HG02938 (cell line): Measurements from ENCODE around the gene CACNA1I.

Experiments used
- ATAC-seq: cut with Tn5 transposase; IDR thresholded peaks from one replicate; pipeline ENCODE4 v1.9.1; 2021; ENCODE audit warnings: mild to moderate bottlenecking, moderate library complexity; ENCODE audit not compliant: unreplicated experiment

Gene CACNA1I

DNA sequence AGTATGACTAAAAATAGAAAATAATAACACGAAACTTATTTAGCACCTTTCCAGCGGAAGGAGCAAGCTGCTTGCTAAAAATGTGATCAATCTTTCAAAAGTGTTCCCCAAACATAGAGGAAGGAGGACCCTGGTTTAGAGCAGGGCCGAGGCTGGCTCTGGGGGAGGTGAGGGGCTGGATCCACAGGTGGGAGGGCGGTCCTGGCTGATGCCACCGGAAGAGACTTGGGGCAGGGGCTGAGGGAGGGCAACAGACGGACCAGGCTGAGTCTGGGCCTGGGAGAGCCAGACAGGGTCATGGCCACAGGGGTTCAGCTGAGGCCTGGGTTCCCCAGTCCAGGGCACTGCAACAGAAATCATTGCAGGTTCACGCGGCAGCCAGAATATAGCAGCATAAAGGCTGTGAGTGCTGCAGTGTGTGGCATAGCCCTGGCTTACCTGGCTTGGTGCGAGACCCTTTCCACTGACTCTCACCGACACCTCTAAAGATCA is 143.3 kb downstream of the CACNA1I start:
- ATAC-seq, result no peak

DNA sequence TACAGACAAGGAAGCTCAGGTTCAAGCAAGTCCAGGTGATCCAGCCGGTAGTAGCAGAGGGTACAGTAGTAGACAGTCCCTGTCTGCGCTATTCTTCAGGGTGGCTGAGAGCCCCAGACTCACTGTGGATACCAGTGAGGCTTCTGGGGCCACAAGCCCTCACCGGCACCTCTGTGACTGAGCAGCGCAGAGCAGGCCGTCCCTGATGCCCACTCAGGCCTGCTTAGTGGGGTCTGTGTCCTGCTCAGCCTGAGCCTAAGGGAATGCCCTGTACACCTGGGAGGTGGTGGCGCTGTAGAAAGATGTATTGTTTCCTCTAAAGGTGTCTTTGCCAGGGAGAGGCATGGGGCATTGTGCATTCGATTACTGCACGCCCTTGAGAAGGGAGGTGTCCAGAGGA is 143.8 kb downstream of the CACNA1I start:
- no peak for ATAC-seq

DNA sequence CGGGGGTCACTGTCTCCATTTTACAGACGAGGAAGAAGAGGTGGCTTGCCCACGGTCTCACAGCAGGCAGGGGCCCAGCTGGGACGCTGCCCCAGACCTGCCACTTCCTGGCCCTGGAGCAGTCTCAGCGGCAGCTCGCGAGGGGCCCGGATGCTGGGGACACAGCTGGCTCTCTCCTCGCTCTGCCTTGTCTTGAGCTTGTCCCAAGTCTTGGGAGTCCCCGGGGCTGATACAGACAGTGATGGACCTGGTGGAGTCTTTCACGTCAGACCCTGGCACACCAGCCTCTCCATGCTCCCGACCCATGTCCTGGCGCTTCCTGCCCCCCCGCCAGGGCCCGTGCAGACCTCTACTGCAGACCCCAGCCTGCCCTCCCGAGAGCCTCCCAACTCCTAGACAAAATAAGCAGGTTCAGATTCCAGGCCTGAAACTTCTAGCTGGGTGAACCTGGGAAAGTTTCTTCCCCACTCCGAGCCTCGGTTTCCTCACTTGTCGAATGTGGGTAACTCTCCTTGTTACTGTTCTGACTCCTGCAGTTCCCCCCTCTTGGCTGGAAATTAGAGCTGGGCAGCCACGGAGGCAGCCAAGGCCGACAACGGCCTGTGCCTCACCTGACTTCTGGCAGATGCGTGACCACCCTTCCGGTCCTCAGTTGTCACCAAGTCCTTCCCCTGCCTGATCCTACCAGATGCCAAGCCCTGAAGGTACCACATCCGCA is 145.4 kb downstream of the CACNA1I start:
- no peak for ATAC-seq

DNA sequence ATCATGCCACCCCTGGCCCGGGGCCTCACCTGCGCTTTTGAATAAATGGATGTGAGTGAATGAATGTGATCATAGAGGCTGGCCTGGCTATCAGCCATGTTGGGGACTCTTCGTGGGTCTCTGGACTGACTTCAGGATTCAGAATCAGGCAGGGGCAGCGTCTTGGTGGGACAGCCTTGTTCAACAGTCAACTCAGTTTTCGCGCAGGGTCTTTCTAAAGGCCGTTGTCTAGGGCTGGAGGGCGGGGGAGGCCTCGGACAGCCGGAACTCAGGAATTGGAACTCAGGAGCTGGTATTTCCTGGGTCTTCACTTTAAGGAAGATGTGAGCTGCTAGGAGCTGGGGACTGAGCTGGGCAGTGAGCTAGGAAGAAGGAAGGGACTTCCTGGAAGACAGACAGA is 146.0 kb downstream of the CACNA1I start:
- no peak for ATAC-seq

DNA sequence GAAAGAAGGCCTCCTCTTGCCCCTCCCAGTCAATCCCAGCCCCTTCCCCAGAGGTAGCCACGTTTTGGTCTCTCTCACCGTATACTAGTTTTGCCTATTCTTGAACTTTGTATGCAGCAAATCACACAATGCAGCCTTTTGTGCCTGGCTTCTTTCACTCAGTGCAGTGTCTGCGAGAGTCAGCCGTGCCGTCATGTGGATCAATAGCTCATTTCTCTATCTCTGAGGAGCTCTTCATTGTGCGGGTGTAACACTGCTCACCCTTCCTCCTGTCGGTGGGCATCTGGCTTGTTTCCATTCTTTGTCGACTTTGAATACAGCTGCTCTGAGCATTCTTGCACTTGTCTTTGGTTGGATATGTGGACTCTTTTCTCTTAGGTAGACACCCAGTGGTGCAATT is 146.5 kb downstream of the CACNA1I start:
- no peak for ATAC-seq

DNA sequence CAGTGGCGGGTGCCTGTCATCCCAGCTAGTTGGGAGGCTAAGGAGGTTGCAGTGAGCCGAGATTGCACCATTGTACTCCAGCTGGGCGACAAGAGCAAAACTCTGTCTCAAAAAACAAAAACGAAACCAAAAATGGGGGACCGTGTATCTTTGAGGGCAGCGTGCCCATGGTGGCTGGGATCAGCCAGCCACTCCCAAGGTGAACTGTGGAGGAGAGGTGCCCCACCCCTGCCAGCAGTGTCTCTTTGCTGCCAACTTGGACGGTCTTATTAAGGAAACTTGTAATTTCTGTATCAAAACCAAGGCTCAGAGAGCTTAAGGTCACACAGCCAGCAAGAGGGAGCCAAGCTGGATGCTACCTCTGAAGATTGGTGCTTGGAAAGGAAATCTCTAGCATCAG is 147.7 kb downstream of the CACNA1I start:
- no peak for ATAC-seq

DNA sequence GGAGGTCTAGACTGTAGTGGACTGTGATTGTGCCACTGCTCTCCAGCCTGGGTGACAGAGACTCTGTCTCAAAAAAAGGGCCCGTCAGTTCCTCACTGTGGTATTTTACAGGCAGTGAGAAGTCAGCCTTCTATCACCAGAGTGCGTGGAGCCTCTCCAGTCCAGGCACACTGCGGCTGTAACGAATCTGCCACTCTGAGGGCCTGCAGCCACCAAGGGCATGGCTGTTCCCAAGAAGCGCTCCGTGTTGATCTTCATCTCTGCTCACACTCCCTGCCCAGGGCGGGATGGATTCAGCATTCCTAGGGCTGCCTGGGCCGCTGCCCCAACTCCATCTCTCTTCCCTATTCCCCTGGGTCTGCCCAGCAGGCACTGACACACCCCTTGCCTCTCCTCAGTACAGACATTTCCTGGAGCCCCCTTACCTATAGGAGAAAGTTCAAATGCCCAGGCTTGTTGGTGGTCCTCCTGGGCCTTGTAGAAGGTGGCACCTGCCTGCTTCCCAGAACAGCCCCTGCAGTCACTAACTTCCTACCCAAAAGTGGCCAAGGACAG is 148.4 kb downstream of the CACNA1I start:
- ATAC-seq, result no peak

DNA sequence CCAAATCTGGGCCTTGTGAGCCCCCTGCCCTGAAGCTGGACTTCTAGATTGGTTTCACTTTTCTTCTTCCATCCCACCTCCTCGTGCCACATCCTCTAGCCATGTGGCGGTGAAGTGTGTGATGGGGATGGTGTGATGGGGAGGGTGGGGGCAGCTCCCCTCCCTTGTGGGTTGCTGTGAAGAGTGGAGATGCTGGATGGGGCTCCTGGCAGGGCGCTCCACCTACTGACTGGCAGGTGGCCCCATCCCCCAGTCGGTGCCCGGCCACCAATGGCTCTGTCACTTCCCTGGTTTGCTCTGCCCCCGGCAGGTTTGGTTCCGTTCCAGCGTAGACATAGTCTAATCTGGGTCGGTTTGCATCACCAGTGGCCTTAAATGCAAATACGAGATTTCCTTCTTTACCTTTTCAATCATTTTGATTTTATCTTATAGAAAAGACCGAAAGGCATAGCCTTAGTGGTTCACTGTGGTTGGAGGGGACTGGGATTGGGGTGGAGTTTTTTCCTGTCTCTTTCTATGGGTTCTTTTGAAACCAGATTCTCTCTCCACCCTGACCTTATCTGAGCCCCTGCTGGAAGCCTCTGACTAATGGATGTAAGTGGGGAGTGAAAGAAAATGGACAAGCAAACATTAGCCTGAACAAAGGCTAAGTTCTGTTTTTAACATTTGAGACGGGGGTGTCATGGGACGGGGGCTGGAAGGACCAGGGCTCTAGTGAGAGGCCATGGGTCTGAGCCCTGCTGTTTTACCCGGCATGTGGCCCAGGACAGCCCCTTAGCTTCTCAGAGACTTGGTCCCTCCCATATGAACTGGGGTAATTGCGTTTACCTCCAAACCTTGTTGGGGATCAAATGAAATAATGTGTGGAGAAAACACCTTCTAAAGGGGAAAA is 149.3 kb downstream of the CACNA1I start:
- ATAC-seq, result no peak

DNA sequence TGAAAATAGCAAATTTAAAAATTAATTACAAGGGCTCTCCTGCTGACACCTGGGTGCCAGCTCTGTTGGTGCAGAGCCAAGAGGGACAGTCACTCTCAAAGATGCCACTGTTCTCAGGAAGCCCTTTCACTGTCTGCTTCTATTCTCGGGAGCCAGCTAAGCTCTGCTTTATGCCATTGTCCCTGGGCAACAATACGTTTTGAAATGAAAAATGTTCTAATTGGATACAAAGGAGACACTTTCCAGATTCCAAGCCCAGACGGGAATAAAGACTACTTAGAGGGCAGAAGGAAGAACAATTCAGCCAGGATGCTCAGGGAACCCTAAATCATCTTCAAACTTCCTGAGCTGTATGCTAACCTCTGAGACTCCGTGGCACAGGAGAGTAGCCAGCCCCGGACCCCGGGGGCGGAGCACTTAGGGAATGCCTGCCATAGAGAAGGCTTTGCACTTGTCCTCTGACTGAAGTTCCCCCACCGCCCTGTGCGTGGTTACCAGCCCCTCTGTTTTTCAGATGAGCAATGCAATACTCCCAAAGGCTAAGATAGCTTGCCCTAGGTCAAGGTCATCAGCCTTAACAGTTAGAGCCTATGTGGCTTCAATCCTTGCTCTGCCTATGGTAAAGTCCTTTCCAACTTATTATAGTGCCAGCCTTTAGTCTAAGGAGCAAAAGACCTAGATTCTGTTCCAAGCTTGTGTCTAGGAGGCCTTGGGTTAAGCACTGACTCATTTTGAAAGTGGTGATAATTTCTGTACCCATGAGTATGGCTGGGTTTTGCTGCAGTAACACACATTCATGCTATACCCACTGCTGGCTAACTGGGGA is 150.9 kb downstream of the CACNA1I start:
- ATAC-seq, result no peak

DNA sequence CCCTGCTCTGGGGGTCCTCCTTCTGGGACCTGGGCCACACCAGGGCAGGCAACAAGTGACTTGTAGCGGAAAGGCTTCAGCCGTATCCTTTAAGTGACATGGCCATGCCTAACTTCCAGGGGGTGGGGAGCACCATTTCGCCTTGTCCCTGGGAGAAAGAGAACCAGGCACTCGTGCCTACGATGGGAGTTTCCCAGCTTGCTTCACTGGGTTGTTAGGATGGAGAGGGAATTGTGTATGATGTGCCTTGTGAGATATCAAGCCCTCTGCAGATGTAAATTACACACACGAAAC is 151.4 kb downstream of the CACNA1I start:
- no peak for ATAC-seq

DNA sequence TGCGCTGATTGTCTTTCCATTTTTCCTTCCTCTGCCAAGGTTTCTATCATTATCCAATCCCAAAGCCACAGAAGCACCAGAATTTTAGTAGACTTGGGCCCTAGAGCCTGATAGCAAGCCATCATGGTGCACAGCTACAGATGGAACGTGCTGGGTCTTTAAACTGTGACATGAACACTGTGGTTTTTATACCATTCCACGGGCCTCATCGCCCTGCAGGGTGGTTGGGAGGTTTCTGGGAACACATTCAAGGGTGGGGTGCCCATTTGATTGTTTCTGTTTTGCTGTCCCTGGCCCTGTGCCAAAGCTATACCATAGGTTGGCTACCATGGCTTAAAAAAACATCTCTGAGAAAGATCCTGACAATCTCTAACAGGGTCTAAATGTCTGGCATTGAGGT is 151.9 kb downstream of the CACNA1I start:
- no peak for ATAC-seq

DNA sequence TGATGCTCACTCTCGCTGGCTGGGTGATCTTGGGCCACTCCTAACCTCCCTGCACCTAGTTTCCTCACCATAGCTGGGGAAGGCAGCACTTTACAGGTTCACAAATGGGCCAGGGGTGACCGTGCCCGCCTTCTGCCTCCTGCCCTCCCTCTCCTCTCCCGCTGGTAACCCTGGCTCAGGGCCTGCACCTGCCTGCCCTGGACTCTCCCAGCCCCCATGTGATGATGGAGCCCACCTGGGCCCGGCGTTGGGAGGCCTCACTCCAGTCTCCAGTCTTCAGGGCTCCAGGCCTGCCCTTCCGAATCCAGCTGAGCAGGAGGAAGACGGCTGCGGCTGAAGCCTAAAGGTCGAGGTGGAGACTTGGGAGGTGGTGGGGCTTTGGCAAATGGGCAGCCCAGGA is 152.9 kb downstream of the CACNA1I start:
- no peak for ATAC-seq

DNA sequence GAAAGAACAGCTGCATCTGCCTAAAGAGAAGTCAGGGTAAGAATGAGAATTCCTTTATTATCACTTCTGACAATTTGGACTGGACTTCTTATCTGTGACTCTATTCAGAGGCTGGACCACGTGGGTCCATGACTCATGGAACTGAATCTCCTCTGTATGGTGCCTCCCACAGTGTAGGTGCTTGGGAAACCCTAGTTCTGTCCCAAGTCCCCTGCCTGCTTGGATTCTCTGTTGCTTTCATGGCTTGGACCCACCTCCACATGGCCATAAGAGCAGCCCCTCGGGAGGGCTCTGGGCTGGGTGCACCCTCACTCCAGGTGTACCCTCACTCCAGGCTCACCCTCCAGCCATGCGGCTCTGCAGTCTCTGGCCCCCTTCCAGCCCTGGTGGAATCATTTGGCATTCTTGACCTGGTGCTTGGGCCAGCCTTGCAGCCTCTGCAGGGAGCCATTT is 153.4 kb downstream of the CACNA1I start:
- ATAC-seq, result no peak

DNA sequence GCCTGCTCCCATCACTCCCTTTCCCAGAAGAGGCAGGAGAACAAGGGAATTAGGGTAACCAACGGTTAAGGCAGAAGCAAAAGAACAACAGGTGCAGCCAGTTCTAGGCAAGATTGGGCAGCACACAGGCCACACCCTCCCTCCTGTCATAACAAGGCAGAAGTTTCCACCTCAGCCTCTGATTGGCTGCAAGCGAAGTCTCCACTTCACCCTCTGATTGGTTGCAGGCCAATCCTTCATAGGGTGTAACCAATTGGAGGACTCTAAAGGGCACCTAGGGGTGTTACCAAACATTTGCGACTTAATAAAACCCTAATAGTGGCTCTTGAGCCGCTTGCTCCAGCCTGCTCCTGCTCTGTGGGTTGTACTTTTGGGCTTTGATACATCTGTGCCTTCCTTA is 153.8 kb downstream of the CACNA1I start:
- no peak for ATAC-seq

DNA sequence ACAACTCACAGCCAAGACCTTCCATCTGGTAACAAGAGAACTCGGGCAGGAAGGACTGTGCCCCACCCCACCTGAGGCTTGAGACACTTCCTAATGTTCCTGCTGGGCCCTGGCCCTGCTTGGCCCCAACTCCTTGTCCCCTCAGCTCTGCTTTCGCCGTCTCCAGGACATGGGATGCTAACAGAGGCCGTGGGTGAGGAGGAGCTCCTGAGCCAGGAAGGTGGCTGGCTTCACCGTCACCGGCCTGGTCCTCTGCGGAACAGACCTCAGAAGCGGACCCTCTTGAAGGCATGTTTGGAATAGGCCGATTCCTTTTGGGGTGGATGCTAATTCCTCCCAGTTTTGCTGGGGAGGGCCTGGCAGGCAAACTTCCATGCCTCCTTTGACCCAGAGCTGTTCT is 154.3 kb downstream of the CACNA1I start:
- ATAC-seq, result no peak

DNA sequence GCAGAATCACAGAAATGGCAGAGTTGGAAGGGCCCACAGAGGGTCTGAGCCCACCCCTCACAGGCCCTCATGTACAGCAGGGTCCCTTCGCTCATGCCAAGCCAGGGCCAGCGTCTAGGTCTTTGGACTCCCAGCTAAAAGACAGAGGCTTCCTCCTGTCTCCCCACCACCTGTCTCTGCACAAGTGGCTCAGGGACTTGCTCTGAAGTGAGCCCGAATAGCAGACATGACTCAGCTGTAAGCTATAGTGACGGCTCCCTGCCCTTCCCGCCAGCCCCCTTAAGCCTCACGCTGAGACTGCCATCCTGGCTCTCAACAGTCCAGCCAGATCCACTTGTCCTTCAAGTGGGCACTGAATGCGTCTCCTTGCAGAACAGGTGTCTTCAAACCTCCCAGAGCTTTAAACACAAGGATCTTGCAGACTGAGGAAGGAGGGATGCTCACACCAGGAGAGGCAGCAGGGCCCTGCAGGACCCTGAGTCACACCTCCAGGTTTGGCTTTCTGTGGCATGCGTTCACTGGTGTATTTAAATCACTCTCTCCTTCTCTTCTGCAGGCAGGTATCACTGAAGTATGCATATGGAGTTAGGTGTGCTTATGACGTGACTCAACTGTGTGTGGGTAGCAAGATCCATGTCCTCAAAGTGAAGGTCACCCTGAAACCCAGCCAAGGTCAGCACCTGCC is 154.9 kb downstream of the CACNA1I start:
- no peak for ATAC-seq

DNA sequence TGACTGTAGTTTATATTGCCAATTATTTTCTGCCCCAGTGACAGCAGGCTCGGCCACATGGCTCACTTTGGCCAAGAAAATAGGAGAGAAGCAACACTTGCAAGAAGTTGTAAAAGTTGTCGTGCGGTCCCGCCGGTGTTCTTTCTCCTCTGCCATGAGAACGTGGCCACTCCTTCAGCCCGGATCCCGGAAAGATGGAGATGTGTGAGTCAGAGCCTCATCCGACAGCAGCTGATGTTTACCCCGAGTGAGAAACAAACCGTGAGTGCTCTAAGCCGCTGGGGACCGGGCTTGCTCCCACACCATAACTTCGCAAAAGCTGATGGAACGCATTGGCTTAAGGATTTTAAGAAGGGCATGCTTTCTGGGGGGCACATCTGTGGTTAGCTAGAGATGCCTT is 157.0 kb downstream of the CACNA1I start:
- ATAC-seq, result no peak

DNA sequence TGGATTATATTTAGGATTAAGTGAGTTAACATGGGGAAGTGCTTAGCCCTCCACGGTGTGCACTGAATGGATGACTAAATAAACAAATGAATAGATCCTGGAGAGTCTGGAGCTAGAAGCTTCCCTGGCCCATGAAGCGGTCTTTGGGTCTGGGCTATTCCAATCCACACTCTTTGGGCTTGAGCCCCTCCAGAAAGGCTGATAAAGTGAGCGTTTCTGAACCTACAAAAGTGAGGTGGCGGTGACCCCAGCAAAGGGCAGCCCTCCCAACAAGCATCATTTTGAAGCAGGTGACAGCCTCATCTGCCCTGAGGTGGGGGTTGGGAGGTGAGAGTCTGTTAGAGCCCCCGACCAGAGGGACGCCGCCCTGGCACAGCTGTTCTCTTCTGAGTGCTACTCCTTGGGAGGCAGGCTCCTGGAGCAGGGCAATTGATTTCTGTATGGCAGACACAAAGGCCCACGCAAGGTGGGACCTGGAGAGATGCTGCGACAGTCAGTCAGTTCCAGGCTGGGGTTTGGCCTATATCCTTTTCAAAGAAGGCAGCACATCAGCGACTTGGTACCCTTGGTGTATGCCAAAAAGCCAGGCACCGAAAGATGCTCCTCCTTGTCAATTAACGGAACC is 157.8 kb downstream of the CACNA1I start:
- no peak for ATAC-seq

DNA sequence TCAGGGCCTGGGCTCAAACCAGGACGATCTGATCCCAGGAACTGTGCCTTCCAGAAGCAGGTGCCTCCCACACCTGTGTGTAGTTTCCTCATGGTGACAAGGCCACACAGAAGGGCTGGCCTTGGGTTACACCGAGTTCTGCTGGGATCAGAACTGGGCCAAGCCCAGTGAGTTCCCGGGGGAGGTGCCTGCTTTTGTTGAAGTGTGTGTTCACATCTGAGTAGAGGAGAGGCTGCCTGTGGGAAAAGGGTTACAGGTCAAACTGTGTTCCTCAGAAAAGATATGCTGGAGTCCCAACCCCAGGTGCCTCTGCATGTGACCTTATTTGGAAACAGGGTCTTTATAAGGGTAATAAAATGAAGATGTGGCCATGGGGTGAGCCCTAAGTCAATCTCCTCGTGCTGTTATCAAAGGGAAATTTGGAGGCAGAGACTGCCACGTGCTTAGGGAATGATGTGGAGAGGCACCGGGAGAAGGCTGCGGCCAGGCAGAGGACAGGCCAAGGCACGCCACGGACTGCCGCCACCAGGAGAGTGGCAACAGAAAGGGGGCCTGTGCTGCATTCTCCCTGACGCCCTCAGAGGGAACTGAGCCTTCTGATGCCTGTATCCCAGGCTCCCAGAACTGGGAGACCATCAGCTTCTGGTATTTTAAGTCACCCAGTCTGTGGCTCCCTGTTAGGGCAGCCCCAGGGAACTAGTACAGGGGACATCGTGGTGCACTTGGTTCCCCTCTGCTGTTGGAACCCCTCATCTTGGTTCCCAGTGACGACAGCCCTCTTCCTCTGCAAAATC is 158.8 kb downstream of the CACNA1I start:
- ATAC-seq, result no peak
